Effector memory CD8-positive, alpha-beta T cell (primary cell): ENCODE results near the gene KIF1B.
"Not testable (repeated sequence)": the region's sequence is repeated elsewhere in the genome, so short reads cannot be mapped to it uniquely, and the experiment has no call there.

Experiments used
- ATAC-seq: fragments of 150-1000 bp; cut with Tn5 transposase; replicated peaks from 2 replicates; pipeline ENCODE4 v1.10.0; 2021; ENCODE audit warnings: mild to moderate bottlenecking, moderate library complexity
- DNase-seq, 3 experiments: peaks; one replicate each; pipeline ENCODE4 v3.0.0; 2021
- H3K27ac Mint-ChIP-seq, 2 donors: one replicate each; pipeline ENCODE4 v1.8.0; 2022; ENCODE audit warnings: mild to moderate bottlenecking in 2 of 2, mixed read lengths in 2 of 2, moderate library complexity in 2 of 2
- H3K27me3 Mint-ChIP-seq, 2 donors: one replicate each; pipeline ENCODE4 v1.8.0; 2022; ENCODE audit warnings: mixed read lengths in 2 of 2
- H3K36me3 Mint-ChIP-seq: one replicate; pipeline ENCODE4 v1.8.0; 2022; ENCODE audit warnings: mild to moderate bottlenecking, moderate library complexity, mixed read lengths; ENCODE audit not compliant: insufficient read depth
- H3K4me1 Mint-ChIP-seq, 2 donors: one replicate each; pipeline ENCODE4 v1.8.0; 2022; ENCODE audit warnings: low read depth in 2 of 2, mixed read lengths in 2 of 2
- H3K4me3 Mint-ChIP-seq, 2 donors: one replicate each; pipeline ENCODE4 v1.8.0; 2022; ENCODE audit warnings: mild to moderate bottlenecking in 2 of 2, mixed read lengths in 2 of 2, moderate library complexity in 2 of 2
- H3K9me3 Mint-ChIP-seq, 2 donors: one replicate each; pipeline ENCODE4 v1.8.0; 2022; ENCODE audit warnings: mixed read lengths in 2 of 2

The KIF1B gene

GRCh38 chr1:10353693-10354092 is 143.3 kb downstream of the KIF1B start:
- H3K36me3 Mint-ChIP-seq = peaks cover 11% of the 10 kb centered on the region
- ATAC-seq = no peak
- H3K4me1 Mint-ChIP-seq = no peaks in the 10 kb centered on the region
- DNase-seq = no peak
- H3K27ac Mint-ChIP-seq = peak overlapping the region in 1 of 2 donors; percentile 3
- no peak overlapping the region for H3K4me3 Mint-ChIP-seq
- no peaks in the 10 kb centered on the region for H3K9me3 Mint-ChIP-seq
- no peaks in the 10 kb centered on the region for H3K27me3 Mint-ChIP-seq

DNA sequence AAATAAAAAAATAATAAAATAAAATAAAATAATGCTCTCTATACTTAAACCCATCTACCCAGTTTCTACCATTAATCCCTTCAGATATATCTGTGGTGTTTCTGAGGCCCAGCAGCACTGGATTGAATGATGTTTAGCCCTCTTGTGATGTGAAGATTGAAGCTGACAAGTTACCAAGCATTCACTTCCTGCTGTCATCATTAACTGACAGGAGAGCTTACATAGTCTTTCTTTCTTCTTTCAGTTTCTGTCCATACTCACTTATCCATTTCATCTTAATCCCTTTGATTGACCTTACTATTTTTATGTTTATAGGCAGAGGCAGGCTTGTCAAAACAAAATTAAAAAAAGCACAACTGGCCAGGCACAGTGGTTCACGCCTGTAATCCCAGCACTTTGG is 149.7 kb downstream of the KIF1B start:
- ATAC-seq (no peak), DNase-seq (no peak)
- no peak overlapping the region for H3K27ac Mint-ChIP-seq
- no peak overlapping the region for H3K4me3 Mint-ChIP-seq
- peaks cover 11% of the 10 kb centered on the region for H3K36me3 Mint-ChIP-seq
- no peaks in the 10 kb centered on the region for H3K9me3 Mint-ChIP-seq
- H3K4me1 Mint-ChIP-seq = no peaks in the 10 kb centered on the region
- H3K27me3 Mint-ChIP-seq = no peaks in the 10 kb centered on the region

DNA sequence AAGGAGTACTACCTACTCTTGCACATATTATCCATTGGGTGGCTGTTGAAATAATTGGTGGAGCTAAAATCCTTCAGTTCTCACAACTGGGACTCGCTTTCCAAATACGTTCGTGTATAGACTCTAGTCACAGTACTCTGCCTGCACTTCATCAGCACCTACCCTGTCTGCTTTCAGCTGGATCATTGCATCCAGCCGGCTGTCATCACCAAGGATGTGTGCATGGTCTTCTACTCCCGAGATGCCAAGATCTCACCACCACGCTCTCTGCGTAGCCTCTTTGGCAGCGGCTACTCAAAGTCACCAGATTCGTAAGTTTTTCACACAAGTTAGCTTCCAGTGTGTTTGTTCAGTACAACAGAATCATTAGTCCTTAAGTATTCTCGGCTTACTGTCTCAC is 151.1 kb downstream of the KIF1B start:
- no peak for ATAC-seq
- Mint-ChIP-seq H3K27ac (peak overlapping the region in 1 of 2 donors; percentile 58), H3K27me3 (no peaks in the 10 kb centered on the region), H3K4me3 (no peak overlapping the region), H3K4me1 (no peaks in the 10 kb centered on the region), H3K36me3 (peaks cover 16% of the 10 kb centered on the region), H3K9me3 (no peaks in the 10 kb centered on the region)
- no peak for DNase-seq

GRCh38 chr1:10368194-10368593 is 157.8 kb downstream of the KIF1B start:
- Mint-ChIP-seq H3K9me3 (no peaks in the 10 kb centered on the region), H3K4me1 (no peaks in the 10 kb centered on the region), H3K27me3 (no peaks in the 10 kb centered on the region), H3K36me3 (peaks cover 27% of the 10 kb centered on the region), H3K4me3 (no peak overlapping the region), H3K27ac (no peak overlapping the region)
- no peak for ATAC-seq
- no peak for DNase-seq

DNA sequence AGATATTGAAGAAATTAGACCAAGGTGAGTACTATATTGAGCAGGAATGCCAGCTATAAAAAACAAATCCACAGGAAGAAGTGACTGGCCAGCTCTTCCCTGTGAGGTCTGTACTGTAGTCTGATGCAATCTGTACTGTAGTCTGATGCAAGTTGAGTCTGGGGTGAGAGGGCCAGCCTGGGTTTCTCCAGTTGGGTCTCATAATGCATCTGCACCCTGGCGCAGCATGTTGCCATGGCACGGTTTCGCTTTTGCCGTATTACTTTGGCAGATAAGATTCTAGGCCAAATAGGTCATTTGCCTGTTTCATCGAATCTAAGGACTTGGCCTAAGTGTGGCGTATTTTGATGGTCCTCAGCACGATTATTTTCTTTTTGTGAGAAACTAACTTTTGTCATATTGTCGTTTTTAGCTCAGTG is 164.1 kb downstream of the KIF1B start:
- H3K27ac Mint-ChIP-seq = no peak overlapping the region
- no peak for ATAC-seq
- H3K4me1 Mint-ChIP-seq = no peaks in the 10 kb centered on the region
- no peak for DNase-seq
- H3K9me3 Mint-ChIP-seq = no peaks in the 10 kb centered on the region
- H3K27me3 Mint-ChIP-seq = no peaks in the 10 kb centered on the region
- H3K4me3 Mint-ChIP-seq = no peak overlapping the region
- peaks cover 17% of the 10 kb centered on the region for H3K36me3 Mint-ChIP-seq

DNA sequence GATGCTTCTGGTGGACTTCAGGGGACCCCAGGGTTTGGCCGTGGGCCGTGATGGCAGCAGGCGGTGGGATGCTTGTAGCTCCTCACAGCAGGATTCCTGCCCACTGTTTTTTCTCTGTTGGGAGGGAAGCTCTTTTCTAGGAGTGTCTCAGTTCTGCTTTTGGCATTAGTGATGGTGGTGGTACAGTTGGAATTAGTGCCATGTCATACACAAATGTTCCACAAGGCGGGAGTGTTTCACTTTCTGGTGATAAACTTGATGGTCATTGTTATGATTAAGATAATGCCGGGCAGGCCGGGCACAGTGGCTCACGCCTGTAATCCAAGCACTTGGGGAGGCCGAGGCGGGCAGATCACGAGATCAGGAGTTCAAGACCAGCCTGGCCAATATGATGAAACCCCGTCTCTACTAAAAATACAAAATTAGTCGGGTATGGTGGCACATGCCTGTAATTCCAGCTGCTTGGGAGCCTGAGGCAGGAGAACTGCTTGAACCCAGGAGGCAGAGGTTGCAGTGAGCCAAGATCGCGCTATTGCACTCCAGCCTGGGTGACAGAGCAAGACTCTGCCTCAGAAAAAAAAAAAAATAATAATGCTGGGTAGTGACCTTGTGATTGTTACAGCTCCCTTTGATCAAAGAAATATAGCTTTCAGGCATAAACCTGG is 167.1 kb downstream of the KIF1B start:
- not testable (repeated sequence) for H3K27ac Mint-ChIP-seq, H3K9me3 Mint-ChIP-seq, H3K4me1 Mint-ChIP-seq, H3K36me3 Mint-ChIP-seq, H3K4me3 Mint-ChIP-seq, H3K27me3 Mint-ChIP-seq
- ATAC-seq (peak; percentile 31), DNase-seq (peak; percentile 11 to 15 (median 14))

DNA sequence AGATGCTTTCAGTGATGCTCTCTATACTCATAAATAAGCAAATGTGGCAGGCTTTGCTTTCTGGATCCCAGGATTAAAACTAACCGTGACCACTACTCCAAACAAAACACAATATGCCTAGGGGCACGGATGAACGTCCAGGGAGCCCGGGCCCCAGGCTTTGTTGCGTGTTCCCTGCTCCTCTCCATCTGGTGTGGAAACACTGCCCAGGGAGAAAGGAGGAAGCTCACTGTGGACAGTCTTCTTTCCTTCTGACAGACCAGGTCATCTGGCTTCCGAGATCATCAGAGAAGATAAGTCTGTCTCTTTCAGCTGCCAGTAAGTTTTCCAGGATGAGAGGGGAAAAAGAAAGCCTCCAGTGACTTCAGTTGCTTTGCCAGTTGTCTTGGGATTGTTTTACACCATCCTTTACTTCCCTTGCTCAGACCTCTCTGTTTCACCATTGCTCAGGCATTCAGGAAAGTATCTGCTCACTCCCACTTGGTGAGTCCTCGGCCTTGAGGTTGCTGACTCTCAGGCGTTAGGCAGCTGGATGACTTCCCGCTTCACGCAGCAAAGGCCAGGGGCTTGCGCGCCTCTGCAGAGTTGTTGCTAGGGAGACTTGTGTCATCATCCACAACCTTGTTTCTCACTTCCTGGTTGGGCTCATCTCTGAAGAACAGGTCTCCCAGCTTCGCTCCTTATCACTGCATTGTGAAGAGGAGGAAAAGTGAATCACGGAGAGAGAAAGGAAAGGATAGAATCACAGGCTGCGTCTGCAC is 167.9 kb downstream of the KIF1B start:
- peaks cover 9% of the 10 kb centered on the region for H3K36me3 Mint-ChIP-seq
- DNase-seq (no peak), ATAC-seq (no peak)
- no peaks in the 10 kb centered on the region for H3K4me1 Mint-ChIP-seq
- no peaks in the 10 kb centered on the region for H3K27me3 Mint-ChIP-seq
- H3K9me3 Mint-ChIP-seq = no peaks in the 10 kb centered on the region
- no peak overlapping the region for H3K4me3 Mint-ChIP-seq
- peak overlapping the region in 1 of 2 donors; percentile 20 for H3K27ac Mint-ChIP-seq

DNA sequence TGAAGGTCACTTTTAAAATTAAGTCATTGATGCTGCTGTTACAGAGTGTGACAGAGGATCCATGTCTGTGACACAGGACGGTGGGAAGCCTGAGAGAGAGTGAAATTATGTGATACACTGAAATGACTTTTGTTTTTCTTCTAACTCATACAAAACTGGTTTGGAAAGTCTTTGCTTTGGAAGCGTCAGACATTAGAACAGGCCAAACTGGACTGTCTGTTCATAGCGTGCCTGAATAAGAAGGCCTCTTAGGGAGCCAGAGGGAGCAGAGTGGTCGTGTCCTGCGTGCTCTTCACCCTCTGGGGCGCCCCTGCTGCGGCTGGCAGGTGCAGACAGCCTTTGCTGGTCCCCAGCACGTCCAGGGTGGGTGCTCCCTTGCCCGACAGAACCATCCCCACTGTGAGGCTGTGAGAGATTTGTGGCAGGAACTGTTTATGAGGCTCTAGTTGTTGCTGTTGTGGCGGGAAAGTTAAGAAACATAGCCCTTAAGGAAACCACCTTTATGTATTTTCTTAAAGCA is 168.8 kb downstream of the KIF1B start:
- Mint-ChIP-seq H3K9me3 (no peaks in the 10 kb centered on the region), H3K27ac (no peak overlapping the region), H3K27me3 (no peaks in the 10 kb centered on the region), H3K4me1 (no peaks in the 10 kb centered on the region), H3K36me3 (peaks cover 9% of the 10 kb centered on the region), H3K4me3 (no peak overlapping the region)
- ATAC-seq (no peak), DNase-seq (no peak)

DNA sequence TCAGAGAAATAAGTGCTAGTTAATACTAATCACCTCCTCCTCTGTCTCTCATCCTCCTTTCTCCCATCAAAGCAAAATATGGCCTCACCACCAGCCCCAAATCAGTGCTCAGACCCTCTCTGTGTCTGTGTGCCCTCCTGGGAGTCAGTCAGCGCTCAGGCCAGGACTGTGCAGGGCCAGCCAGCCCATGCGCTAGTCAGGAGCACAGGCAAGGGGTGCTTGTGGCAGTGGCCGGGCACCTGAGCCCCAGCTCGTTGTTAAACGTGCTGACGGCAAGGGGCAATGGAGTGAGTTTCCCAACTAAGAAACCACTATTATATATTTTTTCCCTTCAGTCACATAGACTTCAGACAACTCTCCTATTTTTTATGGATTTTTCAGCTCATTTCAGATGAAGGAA is 169.3 kb downstream of the KIF1B start:
- Mint-ChIP-seq H3K4me1 (no peaks in the 10 kb centered on the region), H3K36me3 (peaks cover 9% of the 10 kb centered on the region), H3K27me3 (no peaks in the 10 kb centered on the region), H3K27ac (no peak overlapping the region), H3K4me3 (no peak overlapping the region), H3K9me3 (no peaks in the 10 kb centered on the region)
- no peak for DNase-seq
- no peak for ATAC-seq

DNA sequence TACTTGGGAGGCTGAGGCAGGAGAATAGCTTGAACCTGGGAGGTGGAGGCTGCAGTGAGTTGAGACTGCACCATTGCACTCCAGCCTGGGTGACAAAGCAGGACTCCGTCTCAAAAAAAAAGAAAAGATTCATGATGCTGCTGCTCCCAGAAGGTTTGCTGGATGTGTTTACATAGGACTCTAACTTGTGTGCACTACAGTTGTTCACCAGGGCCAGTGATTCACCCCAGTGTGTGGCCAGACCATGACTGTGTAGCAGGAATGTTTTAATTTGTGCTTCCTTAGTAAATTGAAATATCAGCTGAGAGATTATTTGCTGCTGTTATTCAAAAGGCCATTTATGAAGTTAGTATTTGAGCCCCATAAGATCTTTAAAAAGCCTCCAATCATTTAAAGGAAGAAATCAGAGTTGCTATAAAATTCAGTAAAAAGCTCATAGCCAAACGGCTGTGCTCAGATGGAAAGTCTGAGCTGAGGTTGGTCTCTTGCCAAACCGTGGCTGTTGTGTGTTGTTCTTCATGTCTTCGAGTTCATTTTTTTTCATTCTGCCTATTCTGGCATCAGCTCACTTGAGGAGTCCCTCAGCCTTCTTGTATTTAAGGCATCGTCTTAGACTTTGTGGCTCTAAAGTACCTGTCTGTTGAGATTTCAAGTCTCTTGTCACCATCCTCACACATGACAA is 170.4 kb downstream of the KIF1B start:
- ATAC-seq = no peak
- H3K36me3 Mint-ChIP-seq = peaks cover 6% of the 10 kb centered on the region

DNA sequence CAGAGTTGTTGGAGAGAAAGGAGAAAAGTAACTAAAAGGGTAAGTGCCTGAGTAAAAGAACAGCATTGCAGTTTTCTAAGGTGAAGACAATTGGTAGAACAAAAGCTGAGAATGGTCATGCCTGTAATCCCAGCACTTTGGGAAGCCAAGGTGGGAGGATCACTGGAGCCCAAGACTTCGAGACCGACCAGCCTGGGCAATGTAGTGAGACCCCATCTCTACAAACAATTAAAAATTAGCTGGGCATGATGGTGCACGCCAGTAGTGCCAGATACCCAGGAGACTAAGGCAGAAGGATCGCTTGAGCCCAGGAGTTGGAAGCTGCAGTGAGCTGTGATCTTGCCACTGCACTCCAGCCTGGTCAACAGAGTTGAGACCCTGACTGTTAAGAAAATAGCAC is 173.3 kb downstream of the KIF1B start:
- no peak for ATAC-seq
- Mint-ChIP-seq H3K36me3 (no peaks in the 10 kb centered on the region), H3K27ac (no peak overlapping the region), H3K9me3 (no peaks in the 10 kb centered on the region), H3K27me3 (no peaks in the 10 kb centered on the region), H3K4me3 (no peak overlapping the region), H3K4me1 (no peaks in the 10 kb centered on the region)
- no peak for DNase-seq

More for the DNA sequence above, 170.4 kb downstream of the KIF1B start:
- Mint-ChIP-seq H3K9me3 (no peaks in the 10 kb centered on the region), H3K27ac (no peak overlapping the region), H3K27me3 (no peaks in the 10 kb centered on the region), H3K4me3 (no peak overlapping the region), H3K4me1 (no peaks in the 10 kb centered on the region)
- no peak for DNase-seq

DNA sequence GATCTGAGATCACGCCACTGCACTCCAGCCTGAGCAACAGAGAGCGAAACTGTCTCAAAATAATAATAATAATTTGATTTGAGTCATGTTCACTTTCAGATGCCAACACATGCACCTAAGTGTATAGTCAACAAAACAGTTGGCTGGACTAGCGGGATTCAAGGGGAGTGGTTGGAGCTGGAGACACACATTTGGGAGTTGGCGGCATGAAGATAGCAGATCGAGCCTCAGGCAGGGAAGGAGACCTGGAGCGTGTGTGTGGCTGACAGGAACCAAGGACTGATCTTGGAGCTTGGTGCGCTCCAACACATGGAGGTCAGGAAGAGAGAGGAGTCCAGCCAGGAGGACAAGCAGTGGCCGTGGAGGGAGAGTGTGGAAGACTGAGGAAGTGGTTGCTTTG is 173.8 kb downstream of the KIF1B start:
- no peak overlapping the region for H3K4me3 Mint-ChIP-seq
- H3K36me3 Mint-ChIP-seq = no peaks in the 10 kb centered on the region
- H3K4me1 Mint-ChIP-seq = no peaks in the 10 kb centered on the region
- DNase-seq (no peak), ATAC-seq (no peak)
- no peak overlapping the region for H3K27ac Mint-ChIP-seq
- no peaks in the 10 kb centered on the region for H3K27me3 Mint-ChIP-seq
- H3K9me3 Mint-ChIP-seq = no peaks in the 10 kb centered on the region

DNA sequence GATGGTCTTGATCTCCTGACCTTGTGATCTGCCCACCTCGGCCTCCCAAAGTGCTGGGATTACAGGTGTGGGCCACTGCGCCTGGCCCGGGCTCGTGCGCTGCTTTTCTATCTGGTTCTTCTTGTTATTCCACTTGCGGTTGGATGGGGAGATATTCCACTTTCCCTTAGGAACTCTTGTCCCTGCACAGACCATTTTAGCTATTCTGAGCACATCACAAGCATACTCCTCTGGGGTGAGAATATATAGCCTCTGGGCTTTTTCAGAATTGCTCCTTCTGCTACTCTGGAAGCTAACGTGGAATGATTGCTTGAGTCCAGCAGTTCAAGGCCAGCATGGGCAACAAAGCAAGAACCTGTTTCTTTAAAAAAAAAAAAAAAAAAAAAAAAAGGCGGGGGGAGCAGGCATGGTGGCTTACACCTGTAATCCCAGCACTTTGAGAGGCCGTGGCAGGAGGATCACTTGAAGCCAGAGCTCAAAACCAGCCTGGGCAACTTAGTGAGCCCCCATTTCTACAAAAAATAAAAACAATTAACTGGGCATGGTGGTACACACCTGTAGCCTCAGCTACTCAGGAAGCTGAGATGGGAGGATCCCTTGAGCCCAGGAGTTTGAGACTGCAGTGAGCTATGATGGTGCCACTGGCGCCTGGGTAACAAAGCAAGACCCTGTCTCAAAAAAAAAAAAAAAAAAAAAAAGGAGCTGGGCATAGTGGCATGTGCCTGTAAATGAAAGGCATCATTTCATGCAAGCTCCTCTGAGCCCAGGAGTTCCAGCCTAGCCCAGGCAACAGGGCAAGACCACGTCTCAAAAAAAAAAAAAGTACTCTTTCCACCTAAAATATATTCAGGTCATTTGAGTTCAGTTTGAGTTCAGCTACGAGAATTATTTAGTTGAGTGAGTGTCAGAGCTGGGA is 176.6 kb downstream of the KIF1B start:
- H3K4me3 Mint-ChIP-seq = no peak overlapping the region
- H3K36me3 Mint-ChIP-seq = no peaks in the 10 kb centered on the region
- no peak overlapping the region for H3K27ac Mint-ChIP-seq
- no peaks in the 10 kb centered on the region for H3K9me3 Mint-ChIP-seq
- DNase-seq = no peak
- no peaks in the 10 kb centered on the region for H3K4me1 Mint-ChIP-seq
- no peak for ATAC-seq
- H3K27me3 Mint-ChIP-seq = no peaks in the 10 kb centered on the region
